ENCODE measurements around the gene ABCB10.

The ABCB10 gene

GRCh38 chr1:229550812-229551567, 7.5 kb downstream of the ABCB10 start:
- Histone ChIP-seq H3K4me3 (ENCODE audit: low read depth, low read length) (no peak overlapping the region), H3K27ac (no peak overlapping the region), H3K4me2 (ENCODE audit: low read length) (no peak overlapping the region), H3K27me3 (ENCODE audit: control insufficient read depth, insufficient read depth, low read length) (no peaks in the 10 kb centered on the region), H2AFZ (no peak overlapping the region), H3K79me2 (peaks cover 6% of the 10 kb centered on the region), H3K9me3 (ENCODE audit: control insufficient read depth, low read length) (no peaks in the 10 kb centered on the region), H3K4me1 (no peaks in the 10 kb centered on the region), H3K36me3 (ENCODE audit: control insufficient read depth, insufficient read depth, low read length) (no peaks in the 10 kb centered on the region), H3K9ac (no peak overlapping the region)
- TF ChIP-seq CTCF (IDR thresholded peaks at IDR 0.05), result no peak

- Histone ChIP-seq H3K4me3 (ENCODE audit: low read depth, low read length) (no peak overlapping the region), H2AFZ (no peak overlapping the region), H3K4me2 (ENCODE audit: low read length) (no peak overlapping the region), H3K36me3 (ENCODE audit: control insufficient read depth, insufficient read depth, low read length) (no peaks in the 10 kb centered on the region), H3K27ac (no peak overlapping the region), H3K79me2 (peaks cover 6% of the 10 kb centered on the region), H3K9me3 (ENCODE audit: control insufficient read depth, low read length) (no peaks in the 10 kb centered on the region), H3K9ac (no peak overlapping the region), H3K27me3 (ENCODE audit: control insufficient read depth, insufficient read depth, low read length) (no peaks in the 10 kb centered on the region), H3K4me1 (no peaks in the 10 kb centered on the region)
- no peak for TF ChIP-seq CTCF (IDR thresholded peaks at IDR 0.05)
Observed at GRCh38 chr1:229547542-229547941, 11.0 kb downstream of the ABCB10 start.

- Histone ChIP-seq H3K79me2 (peaks cover 4% of the 10 kb centered on the region), H3K9me3 (ENCODE audit: control insufficient read depth, low read length) (no peaks in the 10 kb centered on the region), H3K36me3 (ENCODE audit: control insufficient read depth, insufficient read depth, low read length) (no peaks in the 10 kb centered on the region), H3K4me1 (no peaks in the 10 kb centered on the region), H2AFZ (no peak overlapping the region), H3K4me2 (ENCODE audit: low read length) (no peak overlapping the region), H3K9ac (no peak overlapping the region), H3K4me3 (ENCODE audit: low read depth, low read length) (no peak overlapping the region), H3K27ac (no peak overlapping the region), H3K27me3 (ENCODE audit: control insufficient read depth, insufficient read depth, low read length) (no peaks in the 10 kb centered on the region)
- no peak for TF ChIP-seq CTCF (IDR thresholded peaks at IDR 0.05)
Observed at GRCh38 chr1:229544587-229544986, 13.9 kb downstream of the ABCB10 start.

- TF ChIP-seq CTCF (IDR thresholded peaks at IDR 0.05), result no peak
- Histone ChIP-seq H3K79me2 (no peaks in the 10 kb centered on the region), H3K27me3 (ENCODE audit: control insufficient read depth, insufficient read depth, low read length) (no peaks in the 10 kb centered on the region), H3K9ac (no peak overlapping the region), H3K4me3 (ENCODE audit: low read depth, low read length) (no peak overlapping the region), H2AFZ (no peak overlapping the region), H3K27ac (no peak overlapping the region), H3K36me3 (ENCODE audit: control insufficient read depth, insufficient read depth, low read length) (no peaks in the 10 kb centered on the region), H3K4me1 (no peaks in the 10 kb centered on the region), H3K9me3 (ENCODE audit: control insufficient read depth, low read length) (no peaks in the 10 kb centered on the region), H3K4me2 (ENCODE audit: low read length) (no peak overlapping the region)
Observed at GRCh38 chr1:229539863-229540506, 18.5 kb downstream of the ABCB10 start.
